ENCODE results near the gene OR7C1.
"Not testable (repeated sequence)": the region's sequence is repeated elsewhere in the genome, so short reads cannot be mapped to it uniquely, and the experiment has no call there.

The OR7C1 gene

GRCh38 chr19:14779151-14779550 is 55.8 kb downstream of the OR7C1 start:
- FAIRE-seq: no peak
- no peak for DNase-seq (ENCODE audit: insufficient read length, low spot score)
- no peak for TF ChIP-seq POLR2A (IDR thresholded peaks at IDR 0.05; ENCODE audit: low read depth, low read length)

GRCh38 chr19:14778110-14778845 is 56.7 kb downstream of the OR7C1 start, which contains the start of gene ADGRE2:
Gene ADGRE2, minus strand, starts transcription at chr19:14778560. Its CDS starts 1,804 bp downstream, at chr19:14776756.
- DNase-seq (ENCODE audit: insufficient read length, low spot score); FAIRE-seq: not testable (repeated sequence)

GRCh38 chr19:14777645-14778044 is 57.3 kb downstream of the OR7C1 start:
- not testable (repeated sequence) for FAIRE-seq; DNase-seq (ENCODE audit: insufficient read length, low spot score)

GRCh38 chr19:14775869-14776586 is 59.0 kb downstream of the OR7C1 start:
- no peak for TF ChIP-seq POLR2A (IDR thresholded peaks at IDR 0.05; ENCODE audit: low read depth, low read length)
- no peak for DNase-seq (ENCODE audit: insufficient read length, low spot score)
- FAIRE-seq: no peak

GRCh38 chr19:14775326-14775725 is 59.7 kb downstream of the OR7C1 start:
- not testable (repeated sequence) for FAIRE-seq; DNase-seq (ENCODE audit: insufficient read length, low spot score)

GRCh38 chr19:14774373-14774772 is 60.6 kb downstream of the OR7C1 start:
- DNase-seq (ENCODE audit: insufficient read length, low spot score) (no peak), FAIRE-seq (no peak)
- TF ChIP-seq POLR2A (IDR thresholded peaks at IDR 0.05; ENCODE audit: low read depth, low read length): no peak

- FAIRE-seq; DNase-seq (ENCODE audit: insufficient read length, low spot score): not testable (repeated sequence)
These were observed 61.3 kb downstream of the OR7C1 start for GRCh38 chr19:14773722-14774121.

GRCh38 chr19:14772995-14773394 is 62.0 kb downstream of the OR7C1 start:
- DNase-seq (ENCODE audit: insufficient read length, low spot score) (no peak), FAIRE-seq (no peak)
- TF ChIP-seq POLR2A (IDR thresholded peaks at IDR 0.05; ENCODE audit: low read depth, low read length): no peak

- TF ChIP-seq POLR2A (IDR thresholded peaks at IDR 0.05; ENCODE audit: low read depth, low read length): no peak
- DNase-seq (ENCODE audit: insufficient read length, low spot score): no peak
- no peak for FAIRE-seq
These were observed 62.5 kb downstream of the OR7C1 start for GRCh38 chr19:14772467-14772866.

- DNase-seq (ENCODE audit: insufficient read length, low spot score) (no peak), FAIRE-seq (no peak)
- TF ChIP-seq POLR2A (IDR thresholded peaks at IDR 0.05; ENCODE audit: low read depth, low read length): no peak
These were observed 63.8 kb downstream of the OR7C1 start for GRCh38 chr19:14770944-14771839.

- DNase-seq (ENCODE audit: insufficient read length, low spot score) (no peak), FAIRE-seq (no peak)
- no peak for TF ChIP-seq POLR2A (IDR thresholded peaks at IDR 0.05; ENCODE audit: low read depth, low read length)
These were observed 64.8 kb downstream of the OR7C1 start for GRCh38 chr19:14770136-14770535.

GRCh38 chr19:14769201-14769600 is 65.8 kb downstream of the OR7C1 start:
- no peak for DNase-seq (ENCODE audit: insufficient read length, low spot score)
- no peak for TF ChIP-seq POLR2A (IDR thresholded peaks at IDR 0.05; ENCODE audit: low read depth, low read length)
- FAIRE-seq: no peak

GRCh38 chr19:14768001-14768400 is 67.0 kb downstream of the OR7C1 start:
- DNase-seq (ENCODE audit: insufficient read length, low spot score) (no peak), FAIRE-seq (no peak)
- TF ChIP-seq POLR2A (IDR thresholded peaks at IDR 0.05; ENCODE audit: low read depth, low read length): no peak

- TF ChIP-seq POLR2A (IDR thresholded peaks at IDR 0.05; ENCODE audit: low read depth, low read length): no peak
- no peak for FAIRE-seq
These were observed 67.5 kb downstream of the OR7C1 start for GRCh38 chr19:14767466-14767971.

GRCh38 chr19:14765841-14766240 is 69.1 kb downstream of the OR7C1 start:
- not testable (repeated sequence) for FAIRE-seq

More at GRCh38 chr19:14767466-14767971, 67.5 kb downstream of the OR7C1 start:
- no peak for DNase-seq (ENCODE audit: insufficient read length, low spot score)

GRCh38 chr19:14765403-14765802 is 69.6 kb downstream of the OR7C1 start:
- FAIRE-seq: not testable (repeated sequence)

More at GRCh38 chr19:14765841-14766240, 69.1 kb downstream of the OR7C1 start:
- not testable (repeated sequence) for DNase-seq (ENCODE audit: insufficient read length, low spot score)

More at GRCh38 chr19:14765403-14765802, 69.6 kb downstream of the OR7C1 start:
- not testable (repeated sequence) for DNase-seq (ENCODE audit: insufficient read length, low spot score)

All from H54 (cell line).